HEK293T (cell line): ENCODE results near the gene GRM5.

Source experiments
- CTCF ChIA-PET: fragments of 350-600 bp; formaldehyde crosslinking; extraction: SDS; loops from one replicate; lab custom pipeline; 2021; ENCODE audit warnings: antibody characterized with exemption, inconsistent platforms; lab: Yijun Ruan, JAX
- POLR2A ChIA-PET: fragments of 350-600 bp; formaldehyde crosslinking; extraction: SDS; loops from one replicate; lab custom pipeline; 2020; ENCODE audit warnings: antibody characterized with exemption, inconsistent platforms; lab: Yijun Ruan, JAX
- DNase-seq: peaks from one replicate; pipeline ENCODE4 v3.0.0; 2012; ENCODE audit warnings: mixed read lengths; ENCODE audit errors: extremely low spot score
- ARNT ChIP-seq: fragments of 450-650 bp; IDR thresholded peaks from 2 replicates; pipeline ENCODE4 v1.6.1; 2017; ENCODE audit warnings: mild to moderate bottlenecking
- BHLHE40 ChIP-seq: fragments of 450-650 bp; IDR thresholded peaks from 2 replicates; pipeline ENCODE4 v1.6.1; 2016; ENCODE audit warnings: mild to moderate bottlenecking, moderate library complexity, borderline replicate concordance
- CTBP1 ChIP-seq: fragments of 450-650 bp; IDR thresholded peaks from 2 replicates; pipeline ENCODE4 v1.6.1; 2016; ENCODE audit warnings: borderline replicate concordance
- ELF4 ChIP-seq: fragments of 450-650 bp; IDR thresholded peaks from 2 replicates; pipeline ENCODE4 v1.6.1; 2017; ENCODE audit warnings: antibody characterized with exemption
- FOXA1 ChIP-seq: fragments of 450-650 bp; IDR thresholded peaks from 2 replicates; pipeline ENCODE4 v1.6.1; 2016; ENCODE audit warnings: mild to moderate bottlenecking
- FOXK2 ChIP-seq: fragments of 450-650 bp; IDR thresholded peaks from 2 replicates; pipeline ENCODE4 v1.6.1; 2016; ENCODE audit warnings: mild to moderate bottlenecking
- FOXM1 ChIP-seq: fragments of 450-650 bp; IDR thresholded peaks from 2 replicates; pipeline ENCODE4 v1.6.1; 2017; ENCODE audit warnings: mild to moderate bottlenecking, borderline replicate concordance
- HDGF ChIP-seq: fragments of 450-650 bp; IDR thresholded peaks from 2 replicates; pipeline ENCODE4 v1.6.1; 2017; ENCODE audit warnings: antibody characterized with exemption, borderline replicate concordance
- L3MBTL2 ChIP-seq: fragments of 450-650 bp; conservative IDR thresholded peaks from 2 replicates; pipeline ENCODE4 v1.6.1; 2016; ENCODE audit warnings: mild to moderate bottlenecking
- LEF1 ChIP-seq: fragments of 450-650 bp; IDR thresholded peaks from 2 replicates; pipeline ENCODE4 v1.6.1; 2017; ENCODE audit warnings: mild to moderate bottlenecking, borderline replicate concordance
- NFRKB ChIP-seq: fragments of 450-650 bp; IDR thresholded peaks from 2 replicates; pipeline ENCODE4 v1.6.1; 2016; ENCODE audit warnings: mild to moderate bottlenecking, moderate library complexity
- SP1 ChIP-seq: fragments of 450-650 bp; IDR thresholded peaks from 2 replicates; pipeline ENCODE4 v1.6.1; 2017
- SUZ12 ChIP-seq: fragments of 450-650 bp; IDR thresholded peaks from 2 replicates; pipeline ENCODE4 v1.6.1; 2016; ENCODE audit warnings: mild to moderate bottlenecking
- TARDBP ChIP-seq: fragments of 450-650 bp; IDR thresholded peaks from 2 replicates; pipeline ENCODE4 v1.6.1; 2016
- ZNF384 ChIP-seq: fragments of 450-650 bp; IDR thresholded peaks from 2 replicates; pipeline ENCODE4 v1.6.1; 2016
- TF ChIP-seq, protein P1 (sequence below): fragments of 450-650 bp; IDR thresholded peaks from 2 replicates; pipeline ENCODE4 v1.6.1; 2016

GRM5 gene

DNA sequence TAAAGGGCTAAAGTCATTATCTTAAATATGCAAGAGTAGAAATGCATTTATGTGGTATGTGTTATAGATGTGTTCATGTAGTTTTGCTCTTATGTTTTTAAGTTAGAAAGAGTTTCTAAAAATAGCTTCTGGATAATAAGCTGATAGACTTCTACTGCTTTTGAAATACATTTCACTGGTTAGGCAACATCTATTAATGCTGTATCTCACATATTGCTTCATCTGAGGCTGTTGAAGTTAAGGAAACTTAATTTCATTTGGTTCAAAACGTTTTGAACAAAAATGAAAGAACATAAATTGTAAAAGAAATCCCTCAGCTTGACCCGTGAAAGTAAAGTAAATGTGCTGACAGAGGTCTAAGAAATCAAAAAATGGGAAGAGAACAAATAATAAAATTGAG, 564.2 kb downstream of the GRM5 start:
- DNase-seq: no peak
- CTCF ChIA-PET: no interaction called here
- POLR2A ChIA-PET: no interaction called here
- TF ChIP-seq BHLHE40 (no peak), SP1 (no peak), ZNF384 (no peak), SUZ12 (no peak), FOXA1 (no peak), TARDBP (no peak), CTBP1 (no peak), ARNT (no peak), FOXM1 (no peak), ELF4 (no peak), FOXK2 (no peak), NFRKB (no peak), HDGF (no peak), L3MBTL2 (no peak), LEF1 (no peak)
- TF ChIP-seq, protein P1, sequence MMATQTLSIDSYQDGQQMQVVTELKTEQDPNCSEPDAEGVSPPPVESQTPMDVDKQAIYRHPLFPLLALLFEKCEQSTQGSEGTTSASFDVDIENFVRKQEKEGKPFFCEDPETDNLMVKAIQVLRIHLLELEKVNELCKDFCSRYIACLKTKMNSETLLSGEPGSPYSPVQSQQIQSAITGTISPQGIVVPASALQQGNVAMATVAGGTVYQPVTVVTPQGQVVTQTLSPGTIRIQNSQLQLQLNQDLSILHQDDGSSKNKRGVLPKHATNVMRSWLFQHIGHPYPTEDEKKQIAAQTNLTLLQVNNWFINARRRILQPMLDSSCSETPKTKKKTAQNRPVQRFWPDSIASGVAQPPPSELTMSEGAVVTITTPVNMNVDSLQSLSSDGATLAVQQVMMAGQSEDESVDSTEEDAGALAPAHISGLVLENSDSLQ: no peak

DNA sequence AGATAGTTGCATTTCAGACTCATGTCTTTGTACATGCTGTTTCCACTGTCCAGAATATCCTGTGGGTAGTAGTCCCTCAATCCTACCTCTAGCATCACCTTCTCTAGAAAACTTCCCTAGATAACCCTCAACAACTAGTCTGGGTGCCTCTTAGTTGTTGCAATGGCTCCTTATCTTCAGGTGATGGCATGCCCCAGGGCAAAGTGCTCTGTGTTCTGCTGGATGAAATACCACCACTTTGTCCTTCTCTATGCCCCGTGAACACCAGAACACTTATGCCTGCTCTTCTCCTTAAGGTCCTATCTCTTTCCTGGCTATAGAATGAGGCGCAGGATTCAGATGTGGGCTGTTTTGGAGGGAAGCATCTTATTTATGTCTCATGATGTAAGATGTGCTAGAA, 569.9 kb downstream of the GRM5 start:
- DNase-seq: no peak
- no peak for TF ChIP-seq LEF1
- TF ChIP-seq CTBP1: no peak
- TF ChIP-seq, protein P1: no peak
- TF ChIP-seq HDGF: no peak
- TF ChIP-seq ELF4: no peak
- no peak for TF ChIP-seq SP1
- TF ChIP-seq ARNT: no peak
- no peak for TF ChIP-seq FOXK2
- ChIA-PET CTCF (no interaction called here), POLR2A (no interaction called here)

DNA sequence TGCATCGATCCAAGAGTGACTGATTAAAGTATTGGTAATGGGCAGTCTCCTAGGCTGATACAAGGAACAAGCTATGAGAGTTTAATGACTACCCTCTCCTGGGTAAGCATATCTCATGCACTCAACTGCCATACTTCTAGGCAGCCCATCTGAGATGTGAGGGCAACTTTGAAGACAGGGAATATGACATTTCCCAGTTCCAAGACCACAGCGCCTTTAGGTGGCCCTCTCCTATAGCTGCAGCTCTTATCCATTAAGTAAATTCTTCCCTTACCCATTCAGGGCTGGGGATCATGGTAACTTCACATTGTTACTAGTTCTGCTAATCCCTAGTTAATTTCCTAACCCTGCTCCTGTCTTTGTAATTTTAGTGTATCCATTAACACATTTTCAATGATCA, 570.9 kb downstream of the GRM5 start:
- no peak for DNase-seq
- ChIA-PET CTCF (interaction anchor here (0.6 kb wide), 1 partner anchor 10 kb away, joined by 3 read pairs; no protein-coding TSS in a partner anchor), POLR2A (no interaction called here)

DNA sequence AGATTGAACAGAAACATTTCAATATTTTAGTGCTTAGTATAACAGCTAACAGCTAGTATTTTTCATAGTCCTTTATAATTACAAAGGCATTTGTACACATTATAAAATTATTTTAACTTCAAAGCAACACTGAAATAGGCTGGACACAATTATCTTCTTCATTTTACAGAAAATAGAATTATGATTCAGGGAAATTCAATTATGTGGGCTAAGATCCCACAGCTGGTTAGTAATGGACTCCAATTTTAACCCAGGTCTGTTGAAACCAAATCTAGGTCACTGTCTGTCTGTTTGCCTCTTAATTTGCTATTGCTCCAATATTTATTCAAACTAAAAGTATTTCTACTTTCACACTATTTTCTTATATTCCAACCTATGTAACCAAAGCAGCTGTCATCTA, 574.1 kb downstream of the GRM5 start:
- DNase-seq: no peak
- TF ChIP-seq LEF1: no peak
- TF ChIP-seq HDGF: no peak
- TF ChIP-seq, protein P1: no peak
- TF ChIP-seq L3MBTL2: no peak
- no peak for TF ChIP-seq BHLHE40
- no peak for TF ChIP-seq FOXA1
- no peak for TF ChIP-seq ARNT
- no peak for TF ChIP-seq CTBP1
- CTCF ChIA-PET: no interaction called here
- POLR2A ChIA-PET: no interaction called here

More for the DNA sequence above, 570.9 kb downstream of the GRM5 start:
- TF ChIP-seq L3MBTL2: no peak
- no peak for TF ChIP-seq FOXA1
- no peak for TF ChIP-seq TARDBP
- TF ChIP-seq BHLHE40: no peak
- TF ChIP-seq FOXK2: no peak
- TF ChIP-seq ZNF384: no peak
- TF ChIP-seq SP1: no peak
- no peak for TF ChIP-seq ELF4
- TF ChIP-seq, protein P1: no peak
- no peak for TF ChIP-seq HDGF
- no peak for TF ChIP-seq LEF1
- no peak for TF ChIP-seq ARNT
- no peak for TF ChIP-seq NFRKB
- TF ChIP-seq CTBP1: no peak

DNA sequence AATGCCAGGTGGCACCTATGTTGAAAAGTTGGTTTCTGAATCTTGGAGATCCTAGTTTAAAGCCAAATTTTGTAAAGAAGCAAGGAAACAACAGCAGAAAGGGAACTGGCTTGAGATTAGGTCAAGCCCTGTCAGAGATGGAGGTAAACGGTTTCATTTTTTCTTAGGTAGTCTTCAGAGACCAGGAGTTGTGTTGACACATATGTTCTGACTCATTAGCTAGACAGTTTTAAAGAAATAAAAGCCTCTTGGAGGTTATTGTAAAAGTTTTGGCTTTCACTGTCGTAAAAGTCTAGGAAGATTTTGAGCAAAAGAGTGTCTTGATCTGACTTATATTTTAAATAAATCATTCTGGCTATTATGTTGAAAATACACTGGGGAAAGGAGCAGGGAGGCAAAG, 576.8 kb downstream of the GRM5 start:
- ChIA-PET CTCF (no interaction called here), POLR2A (no interaction called here)
- TF ChIP-seq L3MBTL2 (no peak), ZNF384 (no peak), ELF4 (no peak), BHLHE40 (no peak), NFRKB (no peak), SUZ12 (no peak), SP1 (no peak), FOXA1 (no peak), FOXM1 (no peak), HDGF (no peak), CTBP1 (no peak)
- TF ChIP-seq, protein P1: no peak
- DNase-seq: no peak
